HL-60 (cell line): ENCODE measurements around the gene FGD5.

Experiments used
- CTCF ChIP-seq: IDR thresholded peaks from one replicate; pipeline ENCODE4 v1.5.1; 2011; ENCODE audit warnings: low read length, control low read depth, inconsistent platforms; ENCODE audit not compliant: insufficient read depth
- GABPA ChIP-seq: IDR thresholded peaks from 2 replicates; pipeline ENCODE4 v1.6.1; 2012; ENCODE audit warnings: low read depth
- POLR2AphosphoS5 ChIP-seq: IDR thresholded peaks from 2 replicates; pipeline ENCODE4 v1.6.1; 2012; ENCODE audit warnings: low read depth
- REST ChIP-seq: IDR thresholded peaks from 2 replicates; pipeline ENCODE4 v1.6.1; 2012; ENCODE audit warnings: low read depth; ENCODE audit not compliant: insufficient replicate concordance
- SPI1 ChIP-seq: IDR thresholded peaks from 2 replicates; pipeline ENCODE4 v1.6.1; 2012; ENCODE audit warnings: low read depth, mild to moderate bottlenecking, borderline replicate concordance

GRCh38 chr3:14880447-14881106 lies 61.8 kb downstream of the FGD5 start:
- no peak for TF ChIP-seq CTCF
- TF ChIP-seq POLR2AphosphoS5: no peak
- no peak for TF ChIP-seq REST
- no peak for TF ChIP-seq GABPA
- TF ChIP-seq SPI1: no peak
